ENCODE results near the gene CTNND2. TPM values are rescaled to one million over a fixed set of nuclear protein-coding genes. Genes with fewer than 3 reads are reported as not detected.

The CTNND2 gene
- total RNA-seq, 1 experiment from 2014 or later: not detected

DNA sequence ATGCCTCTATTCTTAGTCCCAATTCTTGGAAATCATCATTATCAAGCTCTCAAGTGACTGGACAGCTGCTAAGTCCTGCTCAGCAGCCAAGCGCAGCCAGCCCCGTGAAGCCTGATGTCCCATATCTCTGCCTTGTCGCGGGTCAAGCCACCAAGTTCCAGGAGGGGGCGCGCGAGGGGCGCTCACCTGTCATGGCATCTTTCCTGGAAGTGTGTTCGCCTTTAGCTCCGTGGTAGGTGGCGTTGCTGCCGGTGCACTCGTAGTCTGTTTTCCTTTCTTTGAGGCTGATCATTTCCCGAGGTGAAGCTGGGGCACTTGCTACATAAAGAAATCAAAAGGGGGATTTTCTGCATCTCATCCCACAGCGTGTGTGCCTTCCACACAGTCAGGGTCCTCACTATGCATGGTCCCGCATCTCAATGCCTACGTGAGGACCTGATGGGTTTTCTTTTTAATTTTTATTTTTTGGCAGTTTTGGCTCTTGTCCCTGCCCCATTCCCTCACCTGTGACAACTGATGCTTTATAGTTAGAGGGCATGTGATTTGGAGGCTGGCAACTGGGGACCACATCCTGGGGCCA lies 916.2 kb downstream of the CTNND2 start:
- DNase-seq (ENCODE audit: low read depth): peak; percentile 3

- no peak for DNase-seq (ENCODE audit: low read depth)
Measured at GRCh38 chr5:10987276-10987924, 916.8 kb downstream of the CTNND2 start.

GRCh38 chr5:10985721-10986110 lies 918.5 kb downstream of the CTNND2 start:
- DNase-seq (ENCODE audit: low read depth): no peak

DNA sequence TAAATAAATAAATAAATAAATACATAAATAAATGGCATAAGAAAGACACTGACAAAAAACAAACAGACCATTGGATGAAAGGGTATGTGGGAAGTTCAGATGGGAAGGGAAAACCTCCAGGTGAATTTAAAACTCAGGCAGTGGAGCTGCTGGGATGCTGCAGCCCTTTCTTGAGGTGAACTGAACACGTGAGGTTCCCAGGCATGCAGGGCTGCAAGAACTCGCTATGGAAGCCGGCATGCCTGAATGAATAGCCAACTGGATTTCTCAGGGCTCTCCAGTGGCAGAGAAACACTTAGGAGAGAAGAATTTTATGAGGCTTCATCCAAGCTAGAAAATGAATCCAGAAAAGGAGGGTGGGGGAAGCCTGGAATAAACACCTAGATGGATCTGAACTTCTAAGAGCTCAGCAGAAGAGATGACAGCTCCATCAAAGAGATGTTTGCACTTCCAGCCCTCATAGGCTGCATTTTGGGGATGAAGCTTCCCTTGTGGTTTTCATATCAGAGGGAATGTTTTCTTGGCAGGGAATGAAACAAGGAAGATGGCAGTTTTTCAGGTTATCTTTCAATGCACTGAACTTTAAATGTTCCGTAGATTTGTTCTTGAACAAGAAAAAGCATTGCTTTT lies 919.0 kb downstream of the CTNND2 start:
- no peak for DNase-seq (ENCODE audit: low read depth)

DNA sequence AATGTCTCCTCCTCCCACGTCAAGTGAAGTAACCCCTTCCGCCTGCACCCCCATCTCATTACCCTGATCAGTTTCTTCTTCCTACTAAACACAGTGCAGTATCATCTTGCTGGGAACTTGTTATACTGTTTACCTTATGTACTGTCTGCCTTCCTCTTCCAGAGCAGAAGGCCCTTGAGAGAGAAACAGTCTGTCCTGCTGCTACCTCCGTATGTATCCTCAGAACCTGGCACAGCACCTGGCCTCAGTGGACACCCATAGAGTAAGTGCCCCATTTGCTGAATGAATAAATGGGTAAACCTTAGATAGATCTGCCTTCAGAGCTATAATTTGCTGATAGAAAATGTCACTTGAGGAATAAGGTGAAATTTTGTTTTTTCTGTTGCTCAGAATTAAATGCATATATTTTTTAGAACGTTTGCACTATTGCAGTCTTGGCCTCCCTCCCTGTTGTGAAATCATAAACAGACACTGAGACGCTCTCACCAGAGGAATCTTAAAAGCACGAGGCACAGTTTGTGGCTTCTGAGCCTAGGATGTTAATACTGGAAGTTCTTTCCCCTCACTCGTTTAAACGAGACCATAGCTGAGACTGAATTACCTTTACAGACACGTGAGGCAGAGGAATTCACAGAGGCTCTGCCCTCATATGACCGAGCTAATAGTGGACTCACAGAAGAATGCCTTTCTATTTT lies 920.1 kb downstream of the CTNND2 start:
- DNase-seq (ENCODE audit: low read depth): no peak

DNA sequence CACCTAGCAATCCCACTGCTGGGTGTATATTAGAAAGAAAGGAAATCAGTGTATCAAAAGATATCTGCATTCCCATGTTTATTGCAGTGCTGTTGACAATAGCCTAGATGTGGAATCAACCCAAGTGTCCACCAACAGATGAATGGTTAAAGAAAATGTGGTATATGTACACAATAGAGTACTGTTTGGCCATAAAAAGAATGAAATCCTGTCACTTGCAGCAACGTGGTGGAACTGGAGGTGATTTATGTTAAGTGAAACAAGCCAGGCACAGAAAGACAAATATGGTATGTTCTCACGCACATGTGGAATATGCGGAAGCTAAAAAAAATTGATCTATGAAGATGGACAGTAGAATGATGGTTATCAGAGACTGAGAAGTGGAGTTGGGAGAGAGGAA lies 921.6 kb downstream of the CTNND2 start:
- DNase-seq (ENCODE audit: low read depth): no peak

GRCh38 chr5:10981932-10982331 lies 922.3 kb downstream of the CTNND2 start:
- DNase-seq (ENCODE audit: low read depth): no peak

- DNase-seq (ENCODE audit: low read depth): no peak
Measured at GRCh38 chr5:10977011-10977410, 927.2 kb downstream of the CTNND2 start.

DNA sequence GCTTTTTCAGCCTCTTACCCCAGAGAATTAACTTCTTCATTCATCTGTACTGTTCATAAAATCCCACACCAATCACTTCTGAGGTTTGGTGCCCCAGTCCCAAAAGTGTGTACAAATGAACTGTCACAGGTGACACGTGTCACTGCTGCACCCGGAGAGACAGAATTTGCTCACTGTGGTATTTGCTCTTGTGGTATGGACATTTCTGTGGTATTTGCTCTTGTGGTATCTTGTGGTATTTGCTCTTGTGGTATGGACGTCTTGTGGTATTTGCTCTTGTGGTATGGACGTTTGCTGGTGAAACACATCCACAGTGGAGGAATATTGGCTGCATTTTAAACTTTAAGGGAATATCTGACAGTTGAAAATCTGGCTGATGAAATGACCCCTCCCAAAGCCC lies 928.3 kb downstream of the CTNND2 start:
- DNase-seq (ENCODE audit: low read depth): peak; percentile 5

GRCh38 chr5:10974850-10975249 lies 929.4 kb downstream of the CTNND2 start:
- no peak for DNase-seq (ENCODE audit: low read depth)

DNA sequence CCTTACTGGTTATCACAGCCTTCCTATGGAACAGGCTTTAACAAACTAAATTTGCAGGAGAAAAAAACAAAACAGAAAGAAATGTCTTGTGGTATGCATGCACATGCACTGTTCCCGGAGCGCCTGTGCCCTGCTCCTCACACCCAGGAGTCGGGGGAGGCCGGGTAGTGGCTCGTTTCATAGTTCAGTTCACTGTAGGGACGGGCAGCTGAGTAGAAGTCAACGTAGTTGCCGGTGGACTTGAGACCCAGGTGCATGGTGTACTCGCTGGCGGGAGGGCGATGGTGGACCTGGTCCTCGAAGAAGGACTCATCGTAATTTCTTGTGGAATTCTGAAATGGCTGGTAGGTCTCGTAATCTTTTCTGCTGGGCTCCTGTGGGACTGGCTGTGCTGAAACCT lies 930.9 kb downstream of the CTNND2 start:
- no peak for DNase-seq (ENCODE audit: low read depth)

- no peak for DNase-seq (ENCODE audit: low read depth)
Measured at GRCh38 chr5:10969684-10970180, 934.5 kb downstream of the CTNND2 start.

DNA sequence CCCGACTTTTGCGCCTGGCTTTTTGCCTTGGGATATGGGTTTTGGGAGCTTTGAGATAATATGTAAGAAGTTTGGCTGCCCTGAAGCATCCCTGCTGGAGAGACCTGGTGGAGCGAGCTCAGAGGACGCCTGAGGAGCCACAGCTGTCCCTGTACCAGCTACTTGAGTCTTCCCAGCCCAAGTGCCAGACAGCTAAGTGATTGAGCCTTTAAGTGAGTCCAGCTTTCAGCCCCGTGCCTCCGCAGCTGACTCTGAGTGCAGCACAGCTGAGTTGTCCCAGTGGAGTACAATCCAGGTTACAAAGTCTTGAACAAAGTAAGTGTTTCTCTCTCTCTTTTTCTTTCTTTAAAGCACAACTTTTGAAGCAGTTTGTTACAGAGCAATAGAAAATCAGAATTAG lies 939.4 kb downstream of the CTNND2 start:
- no peak for DNase-seq (ENCODE audit: low read depth)

GRCh38 chr5:10958728-10959127 lies 945.5 kb downstream of the CTNND2 start:
- no peak for DNase-seq (ENCODE audit: low read depth)

DNA sequence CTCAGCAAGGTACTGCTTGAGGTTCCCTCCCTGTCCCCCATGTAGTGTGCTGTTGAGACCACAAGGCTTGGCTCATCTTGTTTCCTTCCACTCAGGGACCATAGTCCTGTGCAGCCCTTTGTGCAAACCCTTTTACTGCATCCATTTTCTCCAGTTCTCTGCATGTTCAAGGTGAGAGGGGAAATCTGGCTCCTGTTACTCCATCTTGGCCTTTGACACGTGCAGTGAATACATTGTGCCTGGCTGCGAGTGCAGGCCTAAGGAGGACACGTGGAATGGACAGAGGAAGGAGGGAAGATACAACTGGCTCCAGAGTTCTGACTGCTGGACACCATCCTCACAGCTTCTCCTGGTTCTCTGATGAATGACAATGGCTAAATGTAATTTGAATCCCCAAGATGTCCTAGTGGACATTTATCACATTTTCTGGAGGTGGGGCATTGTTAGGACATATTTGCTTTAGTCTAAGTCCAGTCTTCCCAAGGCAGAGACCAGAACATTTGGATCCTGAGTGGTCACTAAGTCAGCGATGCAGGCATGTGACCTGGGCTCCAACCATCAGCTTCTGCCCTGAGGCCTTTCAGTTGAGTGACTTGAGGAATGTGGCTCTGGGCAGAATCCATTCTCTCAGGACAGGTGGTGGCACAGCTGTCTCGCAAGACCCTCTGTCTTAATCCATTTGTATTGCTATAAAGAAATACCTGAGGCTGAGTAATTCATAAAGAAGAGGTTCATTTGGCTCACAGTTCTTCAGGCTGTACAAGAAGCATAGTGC lies 954.2 kb downstream of the CTNND2 start:
- DNase-seq (ENCODE audit: low read depth): no peak

- no peak for DNase-seq (ENCODE audit: low read depth)
Measured at GRCh38 chr5:10946050-10946449, 958.2 kb downstream of the CTNND2 start.

DNA sequence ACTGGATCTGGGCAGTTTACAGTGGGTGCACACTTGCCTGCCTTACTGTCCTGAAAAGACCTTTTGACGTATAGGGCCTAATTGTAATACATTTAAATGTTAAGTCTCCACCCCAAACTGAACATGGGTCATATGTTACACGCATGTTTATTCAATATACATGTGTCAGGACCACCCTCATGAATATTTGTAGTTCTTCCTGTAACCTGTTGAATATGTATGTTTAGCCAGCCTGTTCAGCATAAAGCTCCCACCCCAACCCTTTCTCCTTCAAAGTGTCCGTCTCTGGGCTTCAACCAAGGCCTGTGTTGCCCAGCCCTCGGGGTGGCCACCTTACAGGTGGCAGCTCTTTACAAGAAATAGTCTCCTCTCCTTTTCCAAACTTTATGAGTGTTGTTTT lies 962.3 kb downstream of the CTNND2 start:
- DNase-seq (ENCODE audit: low read depth): no peak

GRCh38 chr5:10936081-10936855 lies 968.0 kb downstream of the CTNND2 start:
- no peak for DNase-seq (ENCODE audit: low read depth)

- DNase-seq (ENCODE audit: low read depth): no peak
Measured at GRCh38 chr5:10935536-10935935, 968.7 kb downstream of the CTNND2 start.

GRCh38 chr5:10934783-10935355 lies 969.4 kb downstream of the CTNND2 start:
- DNase-seq (ENCODE audit: low read depth): no peak

DNA sequence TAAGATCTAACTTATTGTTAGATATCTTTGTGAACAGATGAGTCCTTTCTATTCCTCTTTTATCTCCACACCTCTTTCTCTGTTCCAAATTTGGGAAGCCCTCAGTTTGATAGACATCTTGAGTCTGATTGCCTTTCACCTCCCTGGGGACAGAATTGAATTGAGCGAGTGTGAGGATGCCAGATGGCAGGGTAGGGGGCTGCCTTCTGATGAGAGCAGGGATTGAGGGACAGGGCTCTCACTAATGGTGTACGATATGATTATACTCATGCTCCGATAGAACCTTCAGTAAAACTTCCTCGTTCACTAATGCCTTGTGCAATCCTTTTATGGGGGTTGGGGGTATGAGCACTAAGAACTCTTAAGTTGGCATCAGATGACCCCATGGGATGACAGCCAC lies 971.1 kb downstream of the CTNND2 start:
- no peak for DNase-seq (ENCODE audit: low read depth)

Measured in RPMI7951 (cell line).